Kidney tubule cell (primary cell): ENCODE measurements around the gene IPCEF1.
A peak's percentile ranks its signal among the peaks of the same experiment; 100 is the strongest.

ENCODE experiments used
- DNase-seq: peaks from one replicate; pipeline ENCODE4 v3.0.0-alpha.2; 2018; ENCODE audit warnings: low spot score

IPCEF1 gene

DNA sequence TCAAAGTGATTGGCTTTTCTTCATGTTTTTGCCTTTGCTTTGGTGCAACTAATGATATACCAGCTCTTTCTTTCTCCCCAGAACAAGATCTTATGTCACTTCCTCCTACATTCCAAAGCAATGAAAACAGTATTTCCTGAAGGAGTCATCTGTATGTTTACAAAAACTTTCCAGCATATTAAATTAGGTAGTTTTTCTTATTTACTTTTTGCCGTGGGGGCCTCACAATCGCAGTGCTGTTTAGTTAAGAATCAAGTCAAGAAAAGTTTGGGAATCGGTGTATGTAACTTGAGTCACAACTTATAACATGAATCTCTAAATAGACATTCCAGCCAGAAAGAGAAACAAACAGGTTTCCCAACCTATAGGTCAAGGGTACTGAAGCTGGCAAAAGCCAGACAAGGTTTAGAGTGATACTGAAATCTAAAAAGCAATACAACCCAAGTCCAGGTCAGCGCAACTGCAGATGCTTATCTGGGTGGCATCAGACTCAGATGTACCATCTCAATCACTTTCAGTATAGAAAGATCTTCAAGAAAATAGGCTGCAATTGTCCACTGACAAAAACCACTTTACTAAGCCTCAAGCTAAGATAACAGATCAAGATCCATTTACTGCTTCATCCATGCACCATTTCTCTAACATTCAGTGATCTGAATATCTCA lies 63.6 kb downstream of the IPCEF1 start:
- peak; percentile 87 for DNase-seq

DNA sequence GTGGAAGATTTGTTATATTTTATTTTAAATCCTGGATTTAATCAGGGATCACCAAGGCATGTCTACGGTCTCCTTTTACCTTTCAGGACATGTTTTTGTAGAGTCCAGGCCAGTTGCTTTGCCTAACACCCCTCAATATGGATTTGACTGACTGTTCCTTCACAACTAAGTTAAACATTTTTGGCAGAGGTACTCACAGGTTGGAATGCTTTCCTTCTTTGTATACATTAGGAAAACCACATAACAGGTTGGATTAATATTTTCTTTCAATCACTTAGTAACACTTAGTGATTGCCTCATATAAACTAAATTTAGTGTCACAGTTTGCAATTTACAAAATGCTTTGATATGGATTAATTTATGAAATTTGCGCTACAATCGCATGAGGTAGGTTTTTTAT lies 64.5 kb downstream of the IPCEF1 start:
- DNase-seq, result peak; percentile 52

DNA sequence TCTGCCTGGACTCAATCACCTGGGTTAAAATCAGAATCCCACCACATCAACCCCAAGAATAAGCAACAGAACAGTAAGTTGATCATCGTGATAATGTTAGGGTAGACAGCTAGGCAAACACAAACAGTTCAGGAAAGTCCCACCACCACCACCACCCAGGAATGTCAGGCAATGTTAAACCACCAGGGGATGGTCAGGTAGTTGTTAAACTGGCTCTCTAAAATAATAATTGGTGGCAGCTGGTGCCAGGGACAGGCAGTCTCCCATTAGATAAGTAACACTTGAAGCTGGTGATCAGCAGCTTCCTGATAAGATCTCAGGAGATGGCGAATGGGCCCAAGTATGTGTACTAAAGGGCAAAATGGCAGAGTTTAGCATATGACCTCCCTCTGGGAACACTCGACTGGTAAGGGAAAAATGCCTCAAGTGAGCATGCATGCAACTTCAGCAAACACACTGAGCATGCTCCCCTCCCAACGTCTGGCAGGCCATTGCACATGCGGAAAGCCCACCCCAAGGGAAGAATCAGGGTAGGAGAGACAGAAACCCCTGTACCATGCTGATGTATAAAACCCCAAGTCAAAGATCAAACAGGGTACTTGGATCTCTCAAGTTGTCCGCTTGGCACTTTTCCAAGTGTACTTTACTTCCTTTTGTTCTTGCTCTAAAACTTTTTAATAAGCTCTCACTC lies 66.6 kb downstream of the IPCEF1 start:
- peak; percentile 33 for DNase-seq

DNA sequence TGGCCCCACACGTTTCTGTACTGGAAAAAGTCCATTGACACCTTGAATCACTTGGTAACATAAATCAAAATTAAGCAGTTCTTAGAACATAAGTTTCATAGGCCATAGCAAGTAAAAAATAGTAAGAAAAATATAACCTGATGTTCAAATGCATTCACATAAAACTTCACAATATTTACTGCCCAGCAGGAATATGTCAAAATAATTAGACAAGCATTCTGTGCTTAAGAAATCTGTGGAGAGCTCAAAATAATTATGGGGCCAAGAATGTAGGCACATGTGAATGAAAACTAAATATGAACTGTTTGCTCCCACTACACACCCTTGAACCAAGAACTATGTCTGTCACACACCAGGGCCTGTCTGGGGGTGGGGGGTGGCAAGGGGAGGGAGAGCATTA lies 70.8 kb downstream of the IPCEF1 start:
- DNase-seq, result no peak

DNA sequence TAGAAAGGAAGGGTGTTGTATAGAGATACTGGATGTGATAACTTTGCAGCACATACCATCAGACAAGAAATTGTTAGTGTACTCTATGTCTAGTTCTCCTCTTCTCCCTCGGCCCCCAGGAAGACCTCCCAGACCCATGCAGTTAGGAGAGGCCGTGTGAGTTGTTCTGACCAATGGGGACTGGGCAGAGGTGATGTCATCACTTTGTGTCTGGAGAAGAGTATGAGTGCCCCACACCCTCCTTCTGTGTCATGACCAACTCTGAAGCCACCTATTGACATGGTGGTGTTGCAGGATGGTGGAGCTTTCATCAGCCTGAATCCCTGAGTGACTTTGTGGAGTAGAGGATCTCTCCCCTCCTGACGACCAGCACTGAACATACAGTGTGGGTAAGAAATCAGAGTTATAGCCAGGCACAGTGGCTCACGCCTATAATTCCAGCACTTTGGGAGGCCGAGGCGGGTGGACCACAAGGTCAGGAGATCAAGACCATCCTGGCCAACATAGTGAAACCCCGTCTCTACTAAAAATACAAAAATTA lies 72.2 kb downstream of the IPCEF1 start:
- DNase-seq, result no peak

DNA sequence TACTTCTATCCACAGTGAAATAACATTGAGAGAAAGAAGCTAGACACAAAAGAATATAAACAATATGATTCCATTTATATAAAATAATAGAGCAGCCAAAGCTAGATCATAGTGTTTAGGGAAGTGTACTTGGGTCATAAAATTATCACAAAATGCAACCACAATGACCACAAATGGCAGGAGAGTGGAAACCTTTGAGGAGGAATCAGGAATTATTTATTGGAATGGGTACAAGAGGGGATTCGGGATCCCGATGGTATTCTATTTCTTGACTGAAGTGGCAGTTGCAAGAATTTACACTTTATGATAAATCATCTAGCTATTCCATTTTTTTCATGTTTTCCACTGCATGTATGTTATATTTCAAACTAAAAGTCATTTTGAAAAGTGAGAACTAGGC lies 76.1 kb downstream of the IPCEF1 start:
- DNase-seq, result no peak

DNA sequence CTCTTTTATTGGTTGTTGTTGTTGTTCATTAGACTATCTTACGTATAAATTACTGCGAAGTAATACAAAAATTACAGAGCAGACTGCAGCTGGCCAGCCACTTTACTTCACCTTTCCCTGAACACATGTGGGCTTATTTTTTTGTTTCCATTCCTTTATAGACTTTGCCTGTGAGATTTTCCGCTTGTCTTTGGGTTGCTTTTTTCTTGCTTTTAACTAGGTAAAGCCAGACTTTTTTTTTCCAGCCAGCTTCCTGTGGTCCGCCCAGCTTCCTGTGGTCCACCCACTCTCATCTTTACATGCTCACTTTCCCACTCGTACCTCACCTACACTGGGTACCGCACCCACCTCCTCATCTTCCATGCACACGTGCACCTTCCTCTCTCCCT lies 79.0 kb downstream of the IPCEF1 start:
- DNase-seq, result no peak

DNA sequence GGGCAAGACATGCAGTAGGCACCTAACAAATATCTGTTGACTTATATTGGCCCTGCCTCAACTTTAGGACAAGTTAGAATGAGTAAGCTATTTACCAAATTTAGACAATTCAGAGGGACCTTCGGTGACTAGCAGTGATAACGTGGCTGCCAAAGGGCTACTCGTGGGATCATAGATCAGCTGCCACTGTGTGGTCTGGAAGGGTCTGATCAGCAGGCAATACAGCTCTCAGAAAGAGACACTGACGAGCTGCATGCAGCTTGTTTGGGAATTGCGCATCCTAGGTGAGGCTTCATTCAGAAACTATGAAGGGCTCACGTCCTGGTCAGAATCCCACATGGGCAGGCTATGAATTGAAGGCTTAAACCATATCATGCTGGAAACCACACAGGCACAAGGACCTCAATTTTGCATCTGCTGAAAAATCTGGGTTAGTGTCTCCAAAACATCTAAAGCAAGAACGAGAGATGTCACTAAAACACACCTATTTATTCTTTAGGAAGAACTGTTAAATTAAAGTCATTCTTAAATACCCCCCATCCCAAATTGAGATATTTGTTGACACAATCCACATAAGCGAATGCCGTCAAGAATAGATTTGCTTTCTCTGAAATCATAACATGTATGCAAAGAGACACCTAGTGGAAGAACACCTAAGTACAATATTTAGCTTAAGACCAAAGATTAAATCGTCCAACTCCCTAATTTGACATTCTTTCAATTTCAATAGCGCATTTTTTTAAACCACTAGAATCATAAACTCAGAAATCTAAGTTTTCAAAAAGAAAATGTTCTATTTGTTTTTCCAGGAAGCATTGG lies 79.6 kb downstream of the IPCEF1 start:
- DNase-seq, result peak; percentile 56

DNA sequence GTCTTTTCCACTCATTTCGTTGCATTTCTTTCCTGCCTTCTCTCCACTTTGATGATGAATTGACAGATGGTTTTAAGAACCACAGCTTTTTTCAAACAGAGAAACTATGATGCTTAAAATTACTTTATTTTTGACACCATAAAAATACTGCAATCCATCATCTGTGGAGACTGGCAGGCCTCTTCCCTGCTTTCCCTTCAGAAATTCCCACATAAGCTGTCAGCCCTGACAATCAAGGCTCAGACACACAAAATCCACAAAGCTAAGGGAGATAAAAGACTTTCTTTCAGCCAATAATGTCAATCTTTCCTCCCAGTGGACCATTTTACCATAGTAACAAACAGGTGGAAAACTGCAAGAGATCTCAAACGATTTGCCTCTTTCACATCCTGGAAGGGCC lies 82.4 kb downstream of the IPCEF1 start:
- DNase-seq, result no peak

DNA sequence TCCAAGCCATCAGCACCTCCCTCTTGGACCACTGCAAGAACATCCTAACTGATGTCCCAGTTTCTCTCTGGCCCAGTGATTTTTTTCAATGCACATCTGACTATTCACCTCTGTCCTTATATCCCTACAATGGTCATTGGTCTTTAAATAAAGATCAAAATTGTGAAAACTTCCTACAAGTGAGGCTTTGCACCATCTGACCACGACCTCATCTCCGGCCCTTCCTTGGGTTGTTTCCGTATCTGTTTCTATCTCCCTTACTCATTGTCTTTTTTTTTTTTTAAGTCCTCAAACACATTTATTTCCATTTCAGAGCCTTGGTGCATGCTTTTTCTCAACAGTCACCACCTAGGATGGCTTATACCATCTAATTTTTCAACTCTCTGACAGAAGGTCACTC lies 88.1 kb downstream of the IPCEF1 start:
- no peak for DNase-seq

DNA sequence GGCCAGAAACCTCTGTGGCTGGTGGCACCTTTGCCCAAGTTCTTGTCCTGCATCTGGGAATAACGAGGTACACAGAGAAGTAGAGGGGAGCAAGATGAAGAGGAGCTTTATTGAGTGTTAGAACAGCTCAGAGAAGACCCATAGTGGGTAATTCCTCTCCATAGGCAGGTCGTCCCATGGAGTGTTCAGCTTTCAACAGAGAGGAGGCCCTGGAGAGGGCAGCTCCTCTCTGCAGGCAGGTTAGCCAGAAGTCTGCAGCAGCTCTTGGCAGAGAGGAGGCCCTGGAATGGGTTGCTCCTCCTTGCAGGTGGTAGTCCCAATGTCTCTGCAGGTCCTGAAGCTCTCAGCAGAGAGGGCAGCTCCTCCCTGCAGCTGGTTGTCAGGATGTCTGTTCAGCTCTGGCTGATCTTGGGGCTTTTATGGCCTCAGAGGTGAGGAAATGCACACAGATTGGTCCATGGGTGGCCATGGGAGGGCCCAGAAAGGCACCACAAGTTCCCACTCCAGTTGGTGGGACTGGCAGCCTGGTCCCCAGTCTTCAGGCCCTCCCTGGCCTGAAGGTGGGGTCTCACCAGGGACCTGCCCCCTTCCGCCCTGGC lies 89.0 kb downstream of the IPCEF1 start:
- no peak for DNase-seq

DNA sequence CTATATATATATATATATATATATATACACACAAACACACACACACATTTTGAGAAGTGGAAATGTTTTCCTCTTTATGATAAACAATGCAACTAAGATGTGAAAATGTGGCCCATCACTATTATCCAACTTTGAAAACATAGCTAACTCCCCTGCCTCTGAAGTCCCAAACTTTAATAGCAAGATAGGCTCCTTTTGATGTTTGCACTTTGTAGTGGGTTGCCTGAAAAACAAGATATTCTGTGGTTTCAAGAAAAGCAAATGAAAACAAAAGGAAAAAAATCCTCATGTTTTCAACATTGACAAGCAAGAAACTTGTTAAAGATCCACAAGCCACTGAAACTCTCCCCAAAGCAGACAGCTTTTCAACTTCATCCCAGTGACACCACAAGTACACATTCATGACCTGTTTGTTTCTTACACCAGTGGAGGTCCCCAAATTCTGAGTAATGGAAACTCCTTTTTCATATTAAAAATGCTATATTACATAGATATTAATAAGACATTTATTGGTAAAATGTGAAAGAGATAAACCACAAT lies 90.0 kb downstream of the IPCEF1 start:
- DNase-seq, result no peak

DNA sequence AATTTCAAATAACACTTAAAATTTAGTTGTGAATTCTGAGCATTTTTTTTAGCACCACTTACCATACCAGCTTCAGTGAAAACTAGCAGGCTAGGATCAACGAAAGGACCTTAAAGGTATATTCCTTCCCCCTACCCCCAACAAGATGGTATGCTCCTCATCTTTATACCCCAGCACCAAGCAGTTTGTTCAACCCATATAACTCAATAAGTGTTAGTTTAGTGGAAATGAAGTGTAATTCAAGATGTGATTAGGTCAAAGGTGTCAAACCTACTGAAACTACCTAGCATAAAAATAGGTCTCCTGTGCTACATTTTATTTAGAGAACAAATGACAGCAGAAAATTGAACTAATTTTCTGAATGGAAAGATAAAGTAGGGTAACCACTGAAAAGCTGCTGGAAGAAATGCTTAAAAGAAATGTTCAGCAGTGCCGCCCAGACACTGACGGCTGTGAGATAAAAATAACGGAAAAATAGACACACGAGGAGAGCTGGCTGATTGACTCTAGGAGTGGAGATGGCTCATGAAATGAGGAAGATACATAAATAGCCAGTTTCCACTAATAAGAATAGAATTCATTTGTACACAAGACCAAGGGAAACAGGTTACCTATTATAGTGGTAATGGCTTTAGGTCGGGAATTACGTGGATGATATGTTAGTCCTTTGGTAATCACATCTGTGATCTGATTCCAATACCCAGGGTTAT lies 94.8 kb downstream of the IPCEF1 start:
- DNase-seq, result no peak

DNA sequence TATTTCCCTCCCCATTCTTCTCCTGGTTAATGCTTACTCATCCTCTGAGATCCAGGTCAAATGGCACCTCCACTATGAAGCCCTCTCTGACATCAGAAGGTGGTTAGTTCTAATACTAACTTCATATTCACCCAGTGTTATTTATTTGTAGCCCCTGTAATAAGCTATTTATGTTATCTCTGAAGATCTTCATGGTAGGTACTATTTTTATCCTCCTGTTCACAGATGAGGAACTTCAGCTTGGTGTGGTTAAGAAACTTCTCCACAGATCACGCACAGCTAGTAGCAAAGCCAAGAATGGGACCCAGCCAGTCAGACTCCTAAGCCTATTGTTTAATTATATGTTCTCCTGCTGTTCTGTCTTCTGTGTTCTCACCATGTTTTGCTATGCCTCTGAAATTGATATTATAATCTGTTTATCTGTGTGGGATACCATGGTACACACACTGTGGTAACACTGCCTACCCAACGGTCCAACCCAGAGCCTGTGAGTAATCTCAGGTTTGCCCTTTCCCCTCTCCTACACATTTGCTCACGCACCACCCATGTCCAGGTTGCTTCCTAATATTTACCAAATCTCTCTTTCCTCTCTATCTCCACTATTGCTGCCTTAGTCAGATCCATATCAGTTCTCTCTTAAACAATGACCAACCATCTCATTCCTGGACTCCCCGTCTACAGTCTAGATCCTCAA lies 98.4 kb downstream of the IPCEF1 start:
- peak; percentile 18 for DNase-seq

DNA sequence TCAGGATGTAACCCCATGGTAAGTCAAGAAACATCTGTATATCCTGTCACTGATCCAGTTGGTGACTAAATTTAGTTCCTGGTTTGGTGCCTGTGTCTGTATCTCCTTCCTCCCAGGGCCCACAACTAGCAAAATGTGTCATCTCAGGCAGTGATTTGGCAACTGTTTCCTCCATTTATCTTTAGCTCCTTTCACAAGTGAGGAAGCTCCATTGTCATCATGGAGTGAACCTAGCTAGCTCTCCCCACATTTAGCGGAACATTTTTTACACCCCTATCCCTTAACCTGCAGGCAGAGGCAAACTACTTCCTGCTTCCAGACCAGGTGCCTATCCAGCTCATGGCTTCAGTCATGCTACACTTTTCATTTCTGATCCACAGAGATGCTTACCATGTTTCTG lies 99.5 kb downstream of the IPCEF1 start:
- peak; percentile 25 for DNase-seq

DNA sequence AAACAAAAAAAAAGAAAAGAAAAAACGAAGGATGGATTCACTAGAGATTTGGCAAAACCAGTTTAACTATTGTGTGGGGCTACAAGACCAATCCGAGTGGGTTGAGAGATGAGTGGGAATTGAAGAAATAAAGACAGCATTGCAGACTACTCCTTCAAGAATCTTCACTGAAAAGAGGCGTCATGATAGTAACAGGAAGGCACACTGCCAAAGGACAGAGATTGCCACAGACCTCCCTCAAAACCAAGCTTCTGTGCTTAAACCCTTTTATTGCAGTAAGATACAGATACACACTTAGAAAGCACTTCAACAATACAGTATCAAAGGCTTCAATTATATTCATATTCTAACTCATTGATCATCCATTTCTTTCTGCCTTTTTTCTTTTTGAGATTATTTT lies 103.9 kb downstream of the IPCEF1 start:
- no peak for DNase-seq

DNA sequence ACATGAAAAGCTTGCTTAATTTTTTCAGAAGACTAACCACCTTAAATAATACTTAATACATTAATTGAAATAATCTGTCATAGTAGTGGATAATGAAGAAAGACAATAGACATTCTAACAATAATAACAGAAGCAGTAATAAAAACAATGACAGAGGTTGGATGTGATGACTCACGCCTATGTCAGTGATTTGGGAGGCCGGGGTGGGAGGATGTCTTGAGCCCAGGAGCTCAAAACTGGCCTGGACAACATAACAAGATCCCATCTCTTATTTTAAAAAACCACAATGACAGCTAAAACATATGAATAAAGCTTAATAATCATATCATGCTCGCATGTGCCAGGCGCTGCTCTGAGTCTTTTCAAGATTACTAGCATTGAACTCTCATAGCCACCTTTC lies 105.5 kb downstream of the IPCEF1 start:
- DNase-seq, result no peak

DNA sequence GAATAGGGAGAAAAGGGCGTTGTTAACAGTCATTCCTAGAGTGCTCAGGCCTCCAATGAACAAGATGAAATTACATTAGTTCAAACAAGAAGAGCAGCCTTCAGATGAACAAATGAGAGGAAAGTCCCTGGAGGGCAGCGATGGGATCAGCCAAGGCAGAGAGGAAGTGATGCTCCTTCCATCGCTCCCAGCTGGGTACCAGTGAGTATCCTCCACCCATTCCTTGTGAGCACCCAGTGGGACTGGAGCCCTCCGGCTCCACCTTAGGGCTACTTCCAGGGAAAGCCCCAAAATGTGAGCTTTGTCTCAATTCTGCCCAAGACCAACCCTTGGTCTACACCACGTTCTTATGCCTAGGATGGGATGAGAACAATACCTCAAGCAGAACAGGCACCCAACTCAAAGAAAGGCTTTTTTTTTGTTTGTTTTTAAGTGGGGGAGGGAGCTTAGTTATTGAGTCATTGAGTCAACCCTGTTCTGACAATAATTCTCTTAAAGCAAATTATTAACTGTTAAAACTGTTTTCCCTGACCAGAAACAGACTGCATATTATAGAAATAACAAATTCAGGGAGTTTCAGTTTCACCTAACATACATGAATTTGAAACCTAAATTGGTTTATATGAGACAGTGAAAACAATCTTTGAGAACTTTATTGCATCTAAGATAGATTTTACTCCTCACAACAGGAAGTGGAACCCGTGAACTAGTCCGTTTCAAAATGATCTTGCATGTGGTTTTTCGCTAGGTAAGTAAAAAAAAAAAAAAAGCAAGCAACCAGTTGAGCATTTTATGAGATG lies 106.9 kb downstream of the IPCEF1 start:
- peak; percentile 69 for DNase-seq

DNA sequence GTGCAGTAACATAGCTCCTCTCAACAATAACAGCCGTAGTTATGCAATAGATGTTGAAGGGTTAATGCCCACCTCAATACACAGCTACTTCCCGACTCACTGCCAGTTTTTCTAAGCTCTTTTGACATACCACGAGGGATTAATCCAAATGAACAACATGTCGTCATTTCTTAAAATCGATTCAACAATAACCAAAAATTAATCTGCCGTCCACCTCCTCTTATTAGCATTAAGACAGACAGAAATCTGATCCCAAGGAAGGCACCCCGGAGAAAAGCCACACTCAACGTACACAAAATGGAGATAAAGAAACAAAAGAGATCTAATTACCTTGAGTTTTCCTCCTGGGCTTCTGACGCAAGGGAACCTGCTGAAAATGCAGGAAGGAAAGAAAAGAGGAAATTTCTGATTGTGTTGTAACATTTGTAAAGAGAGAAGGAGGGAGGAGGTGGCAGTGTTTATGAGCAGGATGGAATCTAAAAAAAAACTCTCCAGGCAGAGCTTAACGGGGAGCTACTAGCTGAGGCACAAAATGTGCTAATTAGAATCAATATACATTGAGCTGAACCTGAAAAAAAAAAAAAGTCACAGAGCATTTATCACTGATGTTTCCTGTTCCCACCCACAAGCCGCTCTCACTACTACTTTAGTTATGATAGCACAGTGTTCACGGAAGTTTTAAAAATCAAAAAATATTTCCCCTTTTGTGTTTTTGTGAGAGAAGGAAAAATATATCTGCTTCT lies 109.3 kb downstream of the IPCEF1 start:
- DNase-seq, result no peak
